HepG2 (cell line): ENCODE measurements around the gene LITAF. TPM values are rescaled to one million over a fixed set of nuclear protein-coding genes. Genes with fewer than 3 reads are reported as not detected.

Source experiments
- ATAC-seq: fragments of 200-7000 bp; cut with Tn5 transposase; 3 replicates; pipeline ENCODE4 v1.9.1; 2020; ENCODE audit warnings: mild to moderate bottlenecking, moderate library complexity
- BruUV-seq: library from RNA; stranded (reverse); fragments of 400-500 nt; replicated peaks from 2 replicates; lab custom pipeline; 2021; lab: Mats Ljungman, UMichigan
- CTCF ChIA-PET: fragments of 300-600 bp; formaldehyde crosslinking; extraction: SDS; loops from one replicate; lab custom pipeline; 2021; ENCODE audit warnings: low total read pairs, inconsistent platforms, low intra/inter-chr PET ratio; lab: Yijun Ruan, JAX
- POLR2A ChIA-PET: fragments of 350-600 bp; sonication (Branson Sonifier 250); formaldehyde crosslinking; loops from one replicate; lab custom pipeline; 2020; ENCODE audit warnings: antibody characterized with exemption, inconsistent platforms; lab: Yijun Ruan, JAX
- DNase-seq: peaks from one replicate; pipeline ENCODE4 v3.0.0-alpha.2; 2015; ENCODE audit warnings: low spot score
- FAIRE-seq: peaks from 3 replicates; lab custom pipeline; 2011; peaks lifted over from hg19 to GRCh38; lab: Jason Lieb, UNC
- H2AFZ ChIP-seq: one replicate; pipeline ENCODE4 v1.6.1; 2011; ENCODE audit warnings: low read length, inconsistent platforms
- H3K27ac ChIP-seq: fragments of 300-600 bp; 3 replicates; pipeline ENCODE4 v1.8.0; 2011; ENCODE audit warnings: mixed run types, mild to moderate bottlenecking, mixed read lengths, low read length, inconsistent platforms; ENCODE audit not compliant: insufficient read depth; ENCODE audit errors: extremely low read length
- H3K27me3 ChIP-seq, 2 experiments: fragments of 200-600 bp in 1 of 2; 2 replicates in 1 of 2; 3 replicates in 1 of 2; pipeline versions ENCODE4 v1.6.0 to v1.8.0; 2011; ENCODE audit warnings: low read length in 2 of 2, mild to moderate bottlenecking in 2 of 2, moderate library complexity in 2 of 2, inconsistent platforms in 1 of 2; ENCODE audit not compliant: insufficient read depth in 2 of 2, control insufficient read depth in 1 of 2
- H3K36me3 ChIP-seq, 2 experiments: fragments of 200-600 bp in 1 of 2; replicated peaks in 1 of 2; 2 replicates in 1 of 2; 3 replicates in 1 of 2; pipeline versions ENCODE4 v1.5.1 to v1.8.0; 2011; ENCODE audit warnings: low read length in 2 of 2, inconsistent platforms in 1 of 2; ENCODE audit not compliant: insufficient read depth in 2 of 2, control insufficient read depth in 1 of 2
- H3K4me1 ChIP-seq: 2 replicates; pipeline ENCODE4 v1.5.1; 2012; ENCODE audit warnings: low read length, inconsistent platforms; ENCODE audit not compliant: insufficient read depth
- H3K4me2 ChIP-seq: 2 replicates; pipeline ENCODE4 v1.6.0; 2011; ENCODE audit warnings: low read depth, low read length, inconsistent platforms
- H3K4me3 ChIP-seq, 3 experiments: fragments of 200-600 bp in 1 of 3; sonication (generic), shearing (Covaris generic) in 1 of 3; replicated peaks in 1 of 3; 2 replicates each; pipeline ENCODE4 v1.5.1; 2011 to 2016; ENCODE audit warnings: low read length in 3 of 3, inconsistent platforms in 2 of 3, low read depth in 2 of 3, mild to moderate bottlenecking in 2 of 3, control low read depth in 1 of 3, mixed read lengths in 1 of 3; ENCODE audit not compliant: insufficient read depth in 1 of 3
- H3K79me2 ChIP-seq: one replicate; pipeline ENCODE4 v1.6.1; 2011; ENCODE audit warnings: low read length, inconsistent platforms; ENCODE audit not compliant: insufficient read depth
- H3K9ac ChIP-seq: 2 replicates; pipeline ENCODE4 v1.6.0; 2011; ENCODE audit warnings: mild to moderate bottlenecking, low read depth, low read length, inconsistent platforms; ENCODE audit not compliant: insufficient read depth
- H3K9me3 ChIP-seq: 2 replicates; pipeline ENCODE4 v1.5.1; 2012; ENCODE audit warnings: mild to moderate bottlenecking, low read length
- H4K20me1 ChIP-seq: 2 replicates; pipeline ENCODE4 v1.6.0; 2011; ENCODE audit warnings: inconsistent platforms, mild to moderate bottlenecking, low read length, moderate library complexity; ENCODE audit not compliant: insufficient read depth
- CBX2 ChIP-seq, 2 experiments: fragments of 200-600 bp in 1 of 2; sonication (generic); formaldehyde crosslinking in 1 of 2; IDR thresholded peaks; 2 replicates each; pipeline versions ENCODE4 v1.7.0 to v1.8.1; 2018 to 2022; ENCODE audit warnings: low read depth in 2 of 2, low read length in 1 of 2, mild to moderate bottlenecking in 1 of 2, missing genetic modification reagents in 1 of 2
- CEBPZ ChIP-seq: IDR thresholded peaks from 2 replicates; pipeline ENCODE4 v1.6.1; 2012; ENCODE audit warnings: low read length, improper control_type of control experiment
- CREBL2 ChIP-seq: sonication (generic); formaldehyde crosslinking; IDR thresholded peaks from 2 replicates; pipeline ENCODE4 v1.8.1; 2023; ENCODE audit warnings: missing genetic modification reagents, mild to moderate bottlenecking, borderline replicate concordance
- HNRNPK ChIP-seq: fragments of 200-400 bp; formaldehyde crosslinking; IDR thresholded peaks from 2 replicates; pipeline ENCODE4 v1.6.1; 2018; ENCODE audit warnings: low read length, low read depth, moderate library complexity, mild to moderate bottlenecking; ENCODE audit not compliant: poor library complexity, severe bottlenecking
- IKZF1 ChIP-seq: fragments of 450-650 bp; IDR thresholded peaks from 2 replicates; pipeline ENCODE4 v1.7.1; 2016
- PCBP1 ChIP-seq: fragments of 200-400 bp; formaldehyde crosslinking; IDR thresholded peaks from 2 replicates; pipeline ENCODE4 v1.6.1; 2017; ENCODE audit warnings: mild to moderate bottlenecking, low read depth, low read length, borderline replicate concordance
- PCBP2 ChIP-seq: fragments of 200-400 bp; formaldehyde crosslinking; optimal IDR thresholded peaks from 2 replicates; pipeline ENCODE3; 2018; ENCODE audit warnings: low read length, low read depth; ENCODE audit not compliant: poor library complexity, severe bottlenecking
- POLR2G ChIP-seq: fragments of 200-400 bp; formaldehyde crosslinking; IDR thresholded peaks from 2 replicates; pipeline ENCODE4 v1.6.1; 2018; ENCODE audit warnings: mild to moderate bottlenecking, low read depth, low read length, moderate library complexity
- SPEN ChIP-seq: sonication (generic); formaldehyde crosslinking; IDR thresholded peaks from 2 replicates; pipeline ENCODE4 v1.5.1; 2020; ENCODE audit warnings: low read depth, mild to moderate bottlenecking, missing genetic modification reagents
- ZNF263 ChIP-seq: sonication (generic); formaldehyde crosslinking; IDR thresholded peaks from 2 replicates; pipeline ENCODE4 v1.4.0; 2020; ENCODE audit warnings: missing genetic modification reagents
- ZNF629 ChIP-seq: sonication (generic); formaldehyde crosslinking; conservative IDR thresholded peaks from 2 replicates; pipeline ENCODE4 v1.5.0; 2020; ENCODE audit warnings: missing genetic modification reagents
- ZNF639 ChIP-seq: conservative IDR thresholded peaks from 2 replicates; pipeline ENCODE4 v1.6.1; 2018; ENCODE audit warnings: missing genetic modification reagents
- ZNF703 ChIP-seq: sonication (generic); formaldehyde crosslinking; IDR thresholded peaks from 2 replicates; pipeline ENCODE4 v1.5.1; 2020; ENCODE audit warnings: missing genetic modification reagents, mild to moderate bottlenecking, moderate library complexity, borderline replicate concordance
- WGBS: methylation state at CpG from one replicate; pipeline ENCODE4 v1.1.6; 2017; ENCODE audit warnings: low lambda C conversion rate; 5-methylcytosine and 5-hydroxymethylcytosine counted together
- in situ Hi-C: cut with HindIII; loops from 2 replicates; pipeline ENCODE4 v1.10.0; 2017; ENCODE audit warnings: low pct_unique_long_range_greater_than_20kb; ENCODE audit not compliant: extremely low pct_ligation_motif_present
- intact Hi-C: fragments of 100-400 bp; cut with micrococcal nuclease; formaldehyde crosslinking; loops from one replicate; pipeline ENCODE4 v1.10.0; 2022; ENCODE audit not compliant: unreplicated experiment
- polyA plus RNA-seq, 8 experiments: library from polyadenylated mRNA; depleted of rRNA in 3 of 8; stranded (reverse) in 7 of 8; unstranded in 1 of 8; fragments of >200 nt; fragmentation: Illumina TruSeq in 4 of 8; extraction: Trizol in 4 of 8; gene quantifications; 2 replicates each; pipeline versions ENCODE4 v1.2.1 to v1.2.3, GENCODE V29; 2011 to 2016; ENCODE audit warnings: low read depth in 4 of 8, missing spikeins in 1 of 8, mixed read lengths in 1 of 8; ENCODE audit not compliant: insufficient read depth in 1 of 8
- total RNA-seq, 5 experiments: library from RNA; depleted of rRNA; stranded (reverse); fragments of >200 nt; fragmentation: Illumina TruSeq; extraction: Trizol; gene quantifications; 2 replicates each; pipeline ENCODE4 v1.2.3, GENCODE V29; 2016; ENCODE audit warnings: low read depth in 1 of 5

LITAF gene
- total and polyA plus RNA-seq, 2 of the 13 experiments (the other 11 are each of a cell fraction or from before 2014, with no cell fraction given): 80.1 to 141 TPM

GRCh38 chr16:11515540-11516430, 70.9 kb downstream of the LITAF start:
- H4K20me1 ChIP-seq: no peaks in the 10 kb centered on the region
- FAIRE-seq (no peak), DNase-seq (no peak), ATAC-seq (peak; percentile 22)
- H3K9me3 ChIP-seq: no peaks in the 10 kb centered on the region
- H3K27me3 ChIP-seq: peaks cover 11 to 50% of the 10 kb centered on the region in 2 experiments
- H3K4me3 ChIP-seq: no peak overlapping the region
- CTCF ChIA-PET: no interaction called here
- no peak overlapping the region for H2AFZ ChIP-seq
- peaks cover 13% of the 10 kb centered on the region for H3K4me1 ChIP-seq
- H3K36me3 ChIP-seq: no peaks in the 10 kb centered on the region
- H3K79me2 ChIP-seq: no peaks in the 10 kb centered on the region
- no peak overlapping the region for H3K4me2 ChIP-seq
- intact Hi-C loops (no loop called here), in situ Hi-C loops (loop anchor here (25.0 kb wide), 1 partner anchor 103 kb away; no protein-coding TSS in a partner anchor)
- no peak overlapping the region for H3K9ac ChIP-seq
- no TSS peak for BruUV-seq
- TF ChIP-seq HNRNPK (peak; percentile 16), ZNF703 (CRISPR knock-in tag) (no peak), IKZF1 (0 out of 2 replicates have a peak, but pooled peaks have one; percentile 35), SPEN (CRISPR knock-in tag) (no peak), CBX2 (IDR thresholded peaks at IDR 0.05; ENCODE audit: low read depth, low read length) (no peak), CBX2 (CRISPR knock-in tag; IDR thresholded peaks at IDR 0.05; ENCODE audit: low read depth) (no peak), ZNF639 (CRISPR knock-in tag) (no peak), PCBP1 (0 out of 2 replicates have a peak, but pooled peaks have one; percentile 62), CEBPZ (no peak), POLR2G (no peak), ZNF263 (CRISPR knock-in tag) (peak; percentile 67; the same call in 1 of the 2 replicates), ZNF629 (CRISPR knock-in tag) (no peak), PCBP2 (peak; percentile 88), CREBL2 (CRISPR knock-in tag) (no peak)
- POLR2A ChIA-PET: no interaction called here
- H3K27ac ChIP-seq: no peak overlapping the region
- 39% methylated on average over 10 of the region's 13 CpGs for WGBS
